Cortex of kidney (tissue), 1 donor: Measurements from ENCODE around the gene BAHCC1.

Experiments used
- DNase-seq: peaks from one replicate; lab custom pipeline; 2025; lab: John Stamatoyannopoulos, UW

Gene BAHCC1

DNA sequence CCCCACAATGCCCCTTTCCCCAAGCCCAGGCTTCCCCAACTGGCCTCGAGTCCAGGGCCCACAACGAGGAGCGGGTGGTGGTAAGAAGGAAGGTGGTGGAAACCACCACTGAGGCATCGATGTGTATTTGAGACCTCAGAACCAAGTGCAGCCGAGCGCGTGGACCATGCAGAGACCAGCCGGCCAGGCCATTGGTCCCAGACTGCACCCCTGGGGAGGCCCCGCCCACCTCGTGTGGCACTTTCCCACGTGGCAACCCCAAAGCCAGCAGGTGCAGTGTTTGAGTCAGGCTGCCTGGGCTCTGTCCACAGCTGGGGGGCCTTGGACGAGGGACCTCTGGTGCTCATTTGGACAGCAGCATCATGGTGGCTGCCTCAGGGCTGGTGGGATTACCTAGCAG is 28.1 kb upstream of the BAHCC1 start:
- no peak for DNase-seq

- no peak for DNase-seq
Measured at GRCh38 chr17:81368161-81369022, 26.9 kb upstream of the BAHCC1 start.

GRCh38 chr17:81370294-81370693 is 25.0 kb upstream of the BAHCC1 start:
- DNase-seq = no peak

DNA sequence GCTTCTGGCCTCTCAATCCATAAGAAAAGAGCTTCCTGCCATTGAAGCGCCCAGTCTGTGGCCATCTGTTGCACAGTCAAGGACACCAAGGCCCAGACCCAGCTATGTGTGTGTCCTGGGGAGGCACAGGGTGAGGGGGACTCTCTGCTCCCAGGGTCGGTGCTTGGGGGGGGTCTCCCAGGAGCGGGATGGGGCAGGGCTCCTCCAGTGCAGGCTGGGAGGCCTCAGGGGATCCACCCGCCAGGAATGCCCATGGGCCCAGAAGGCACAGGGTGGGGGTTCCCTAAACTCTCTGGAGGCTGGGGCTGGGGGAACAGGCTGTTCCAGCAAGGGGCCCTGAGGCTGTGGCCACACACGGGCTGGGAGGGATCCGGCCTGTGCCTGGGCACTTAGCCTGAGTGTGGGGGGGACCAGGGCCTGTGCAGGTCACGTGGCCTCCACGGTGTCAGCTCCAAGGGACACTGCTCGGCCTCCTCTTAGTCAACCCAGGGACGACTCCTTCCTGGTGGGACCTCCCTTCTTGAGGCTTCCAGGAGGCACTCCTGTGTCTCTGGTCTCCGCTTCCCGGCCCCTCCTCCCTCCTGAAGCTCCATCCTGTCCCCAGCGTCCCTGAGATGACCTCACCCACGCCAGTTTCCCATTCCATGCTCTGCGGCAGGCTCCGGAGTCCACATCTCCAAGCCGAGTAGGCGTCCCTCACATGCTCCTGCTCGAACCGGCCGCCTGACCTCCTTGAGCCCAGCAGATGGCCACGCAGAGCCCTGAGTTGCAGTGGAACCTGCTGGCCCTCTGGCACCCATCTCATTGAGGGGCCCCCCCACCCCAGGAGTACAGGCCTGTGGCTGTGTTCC is 23.1 kb upstream of the BAHCC1 start:
- DNase-seq = no peak

GRCh38 chr17:81373536-81374160 is 21.6 kb upstream of the BAHCC1 start:
- DNase-seq = no peak

DNA sequence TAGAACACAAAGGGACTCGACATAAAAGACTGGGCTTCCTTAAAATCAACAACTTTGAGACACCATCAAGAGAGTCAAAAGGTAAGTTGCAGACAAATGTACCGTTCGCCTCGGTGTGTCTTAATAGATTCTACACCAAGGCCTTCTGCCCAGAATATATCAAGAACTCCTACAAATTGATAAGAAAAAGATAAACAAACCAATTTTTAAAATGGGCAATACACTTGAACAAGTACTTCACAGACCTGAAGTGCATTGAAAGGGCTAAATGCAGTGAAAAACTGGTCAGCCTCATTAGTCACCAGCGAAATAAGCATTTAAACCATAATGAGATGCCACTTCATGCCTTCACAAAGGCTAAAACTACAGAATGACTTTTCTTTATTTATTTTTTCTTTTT is 20.4 kb upstream of the BAHCC1 start:
- no peak for DNase-seq

GRCh38 chr17:81376946-81377714 is 18.1 kb upstream of the BAHCC1 start:
- no peak for DNase-seq

DNA sequence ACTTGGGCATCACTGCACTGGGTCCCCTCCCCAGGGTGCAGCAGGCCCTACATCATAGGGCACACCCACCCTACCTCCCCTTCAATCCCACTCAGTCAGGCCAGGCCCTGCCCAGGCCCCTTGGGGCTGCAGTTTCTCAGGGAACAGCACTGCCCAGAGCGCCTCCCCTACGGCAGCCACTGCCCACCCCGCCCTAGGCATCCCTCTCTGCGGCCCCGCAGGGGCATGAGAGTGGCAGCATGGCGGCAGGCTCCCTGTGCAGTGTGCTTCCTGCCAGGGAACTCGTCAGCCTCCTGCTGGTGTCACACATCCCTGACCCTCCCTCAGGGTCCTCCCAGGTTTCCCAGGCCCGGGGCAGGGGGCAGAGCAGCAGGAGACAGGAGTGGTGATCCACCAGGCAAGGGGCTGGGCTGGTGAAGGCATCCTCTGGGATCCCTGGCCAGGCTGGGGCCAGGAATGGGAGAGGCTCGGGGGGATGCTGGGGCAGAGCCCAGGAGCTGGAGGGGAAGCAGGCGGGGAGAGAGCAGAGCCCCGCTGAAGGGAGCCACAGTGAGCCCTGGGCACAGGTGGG is 16.2 kb upstream of the BAHCC1 start:
- no peak for DNase-seq

- no peak for DNase-seq
Measured at GRCh38 chr17:81379523-81379942, 15.7 kb upstream of the BAHCC1 start.

DNA sequence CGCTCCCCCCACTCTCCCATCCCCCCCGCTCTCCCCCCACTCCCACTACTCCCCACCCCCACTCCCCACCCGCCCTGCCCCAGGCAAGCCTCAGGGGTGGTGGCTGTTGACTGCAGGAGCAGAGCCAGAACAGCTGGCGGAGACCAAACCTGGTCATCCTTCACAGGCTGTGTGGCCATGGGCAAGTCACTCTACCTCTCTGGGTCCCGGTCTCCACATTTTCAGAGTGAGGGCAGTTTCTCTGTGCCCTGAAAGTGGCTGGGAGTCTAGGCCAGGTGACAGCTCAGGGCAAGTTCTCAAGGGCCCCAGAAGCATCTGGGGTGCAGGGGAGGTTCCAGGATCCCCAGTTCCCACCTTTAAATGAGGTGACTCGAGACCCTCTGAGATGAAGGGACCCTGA is 15.1 kb upstream of the BAHCC1 start:
- DNase-seq = no peak

DNA sequence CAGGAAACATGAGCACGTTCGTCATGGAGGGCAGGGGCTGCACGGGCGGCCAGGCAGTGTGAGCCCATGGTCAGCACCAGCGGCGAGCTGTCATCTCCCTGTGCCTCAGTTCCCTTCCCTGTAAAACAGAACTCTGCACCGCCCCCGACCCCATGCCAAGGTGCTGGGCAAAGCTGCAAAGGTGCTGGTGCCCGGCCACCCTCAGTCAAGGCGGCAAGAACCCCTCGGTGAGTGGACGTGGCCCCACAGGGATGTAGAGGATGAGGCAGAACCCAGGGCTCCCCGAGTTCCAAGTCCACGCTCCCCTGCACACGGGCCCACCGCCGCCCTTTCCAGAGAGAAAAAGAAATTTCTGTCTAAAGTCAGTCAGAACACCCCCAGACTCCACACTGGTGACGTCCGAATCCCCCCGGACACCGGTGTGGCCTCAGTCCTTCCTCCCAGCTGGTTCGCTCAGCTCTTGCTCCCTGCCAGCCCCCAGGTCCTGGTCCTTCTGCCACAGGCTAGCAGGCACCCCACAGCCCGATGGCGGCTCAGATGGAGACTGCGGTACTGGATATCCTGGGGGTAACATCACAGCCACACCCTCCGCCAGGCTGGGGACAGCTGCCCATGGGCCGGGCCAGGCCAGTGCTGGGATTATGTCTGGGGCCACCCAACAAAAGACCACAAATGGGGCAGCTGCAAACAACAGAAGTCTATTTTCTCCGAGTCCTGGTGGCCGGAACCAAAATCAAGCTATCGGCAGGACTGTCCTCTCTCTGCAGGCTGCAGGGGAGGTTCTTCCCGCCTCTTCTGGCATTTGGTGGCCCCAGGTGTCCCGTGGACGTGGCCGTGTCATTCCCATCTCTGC is 14.4 kb upstream of the BAHCC1 start:
- no peak for DNase-seq

DNA sequence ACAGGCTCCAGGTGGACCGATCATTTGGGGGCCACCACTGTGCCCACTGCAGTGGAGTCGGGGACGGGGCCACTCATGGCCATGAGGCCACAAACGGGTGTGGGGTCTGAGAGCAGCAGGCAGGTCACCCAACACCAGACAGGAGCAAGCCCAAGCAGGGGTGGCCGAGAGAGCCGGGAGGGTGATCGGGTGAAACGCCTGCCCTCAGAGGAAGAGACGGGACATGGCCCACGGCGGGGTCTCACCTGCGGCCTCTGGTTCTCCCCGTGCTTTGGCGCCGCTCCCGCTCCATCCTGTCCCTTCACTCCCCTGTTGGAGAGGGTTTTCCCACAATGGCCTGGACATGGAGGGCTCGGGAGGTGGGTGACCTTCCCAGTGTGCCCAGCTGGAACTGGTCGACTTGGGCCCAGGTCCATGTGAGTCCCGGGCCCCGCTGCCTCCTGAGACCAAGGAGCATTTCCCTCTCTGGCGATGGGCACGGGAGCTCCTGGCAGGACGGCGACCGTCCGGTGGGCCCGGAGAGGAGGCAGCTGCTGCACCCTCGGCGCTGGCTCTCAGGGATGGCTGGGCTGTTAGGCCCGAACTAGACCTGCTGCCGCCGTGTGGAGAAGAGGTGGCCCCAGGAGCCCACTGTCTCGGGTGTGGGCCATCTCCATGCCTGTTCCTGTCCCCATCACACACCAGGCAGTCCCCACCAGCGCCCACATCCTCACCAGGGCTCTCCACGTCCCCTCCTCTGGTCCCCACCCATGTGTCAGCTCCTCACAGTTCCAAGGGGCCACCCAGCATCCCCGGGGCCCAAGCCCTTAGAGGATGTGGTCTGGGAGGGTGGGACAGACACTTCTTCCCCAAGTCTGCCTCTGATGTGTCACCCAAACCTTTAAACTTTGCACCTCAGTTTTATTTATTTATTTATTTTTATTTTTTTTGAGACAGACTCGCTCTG is 13.4 kb upstream of the BAHCC1 start:
- DNase-seq = no peak

DNA sequence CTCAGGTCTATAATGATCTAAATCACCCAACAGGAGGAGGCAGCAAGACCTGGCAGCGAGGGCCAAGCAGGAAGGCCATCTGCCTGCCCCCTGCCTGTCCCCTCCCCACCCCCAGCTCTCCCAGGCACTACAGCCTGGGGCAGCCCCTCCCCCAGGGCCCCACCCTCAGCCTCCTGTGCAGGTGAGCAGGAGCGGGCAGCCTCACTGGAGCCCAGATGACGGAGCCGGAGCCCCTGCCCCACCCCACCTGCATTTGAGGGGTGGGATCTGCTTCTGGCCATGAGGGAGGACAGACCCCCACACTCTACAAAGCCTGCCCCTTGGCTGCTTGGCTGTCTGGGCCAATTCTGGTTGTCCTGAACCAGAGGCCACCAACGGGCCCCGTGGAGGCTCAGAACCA is 12.4 kb upstream of the BAHCC1 start:
- DNase-seq = no peak

- DNase-seq = no peak
Measured at GRCh38 chr17:81383504-81384421, 11.5 kb upstream of the BAHCC1 start.

- no peak for DNase-seq
Measured at GRCh38 chr17:81384929-81385319, 10.3 kb upstream of the BAHCC1 start.

DNA sequence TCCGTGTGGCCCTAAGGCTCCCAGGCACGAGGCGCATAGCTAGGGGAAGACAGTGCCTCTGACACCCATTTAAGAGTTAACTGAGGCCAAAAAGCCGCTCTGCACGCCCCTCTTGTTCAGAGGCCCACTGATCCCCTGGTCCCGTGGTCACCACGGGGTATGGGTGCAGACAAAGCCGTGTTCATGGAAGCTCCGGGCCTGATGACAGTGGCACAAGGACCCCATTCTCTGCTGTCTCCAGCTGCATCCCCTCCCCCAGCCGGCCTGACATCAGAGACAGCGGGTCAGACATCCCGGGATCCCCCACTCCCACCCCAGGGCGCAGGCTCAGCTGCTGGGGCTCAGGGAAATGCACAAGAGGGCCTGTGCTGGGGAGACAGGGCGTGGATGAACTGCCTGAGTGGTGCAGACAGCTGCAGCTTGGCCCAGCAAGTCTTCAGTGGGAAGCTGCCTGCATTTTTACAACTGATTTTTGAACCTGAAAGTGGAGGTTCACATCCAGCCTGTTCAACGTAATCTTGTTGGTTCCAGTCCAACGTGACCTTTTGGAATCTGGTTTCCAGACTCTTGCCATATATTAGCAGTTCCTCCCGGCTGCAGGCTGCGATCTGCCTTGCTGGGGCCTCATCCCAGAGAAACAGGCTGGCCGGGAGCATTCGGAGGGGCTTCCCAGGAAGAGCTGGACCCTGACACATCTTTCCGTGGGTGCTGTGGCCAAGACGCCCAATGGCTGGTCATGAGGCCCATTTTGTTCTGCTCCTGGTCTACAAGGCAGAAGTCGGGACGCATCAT is 9.7 kb upstream of the BAHCC1 start:
- DNase-seq = no peak

GRCh38 chr17:81386141-81386645 is 9.1 kb upstream of the BAHCC1 start:
- no peak for DNase-seq
